Stimulated activated CD8-positive, alpha-beta memory T cell treated with anti-CD3 and anti-CD28 coated beads, Interleukin-4, amount 100 ng/mL, for 4 hours (primary cell): Measurements from ENCODE around the gene MISFA.
"Not testable (repeated sequence)": the region's sequence is repeated elsewhere in the genome, so short reads cannot be mapped to it uniquely, and the experiment has no call there.

Experiments used
- DNase-seq, 2 donors: peaks; one replicate each; pipeline ENCODE4 v3.0.0-alpha.2; 2020; ENCODE audit warnings: low read depth in 2 of 2, low spot score in 1 of 2

The MISFA gene

GRCh38 chr11:18599739-18600230, at the start of gene MISFA:
Gene MISFA, plus strand, starts transcription at chr11:18599789. Its CDS starts 140 bp downstream, at chr11:18599929.
- no peak for DNase-seq

- no peak for DNase-seq
Observed at GRCh38 chr11:18563090-18563730, 36.4 kb upstream of the MISFA start.

- no peak for DNase-seq
Observed at GRCh38 chr11:18564149-18564548, 35.4 kb upstream of the MISFA start.

- no peak for DNase-seq
Observed at GRCh38 chr11:18566406-18566805, 33.2 kb upstream of the MISFA start.

- no peak for DNase-seq
Observed at GRCh38 chr11:18567081-18567480, 32.5 kb upstream of the MISFA start.

- DNase-seq: no peak
Observed at GRCh38 chr11:18575361-18575760, 24.2 kb upstream of the MISFA start.

- no peak for DNase-seq
Observed at GRCh38 chr11:18578975-18579598, 20.5 kb upstream of the MISFA start.

- DNase-seq: no peak
Observed at GRCh38 chr11:18580113-18580766, 19.3 kb upstream of the MISFA start.

GRCh38 chr11:18581825-18582224, 17.8 kb upstream of the MISFA start:
- no peak for DNase-seq

GRCh38 chr11:18588297-18589252, 11.0 kb upstream of the MISFA start, which contains the start of gene UEVLD:
Gene UEVLD, minus strand, starts transcription at chr11:18588734. Its CDS starts 80 bp downstream, at chr11:18588654.
- DNase-seq: peak; percentile 19 to 52

- no peak for DNase-seq
Observed at GRCh38 chr11:18590571-18590970, 9.0 kb upstream of the MISFA start.

GRCh38 chr11:18594088-18594487, 5.5 kb upstream of the MISFA start:
- not testable (repeated sequence) for DNase-seq

- no peak for DNase-seq
Observed at GRCh38 chr11:18594999-18595749, 4.4 kb upstream of the MISFA start.

GRCh38 chr11:18600915-18601569, 1.5 kb downstream of the MISFA start:
- no peak for DNase-seq

- DNase-seq: no peak
Observed at GRCh38 chr11:18608376-18608775, 8.8 kb downstream of the MISFA start.

GRCh38 chr11:18611196-18611595, 11.6 kb downstream of the MISFA start:
- no peak for DNase-seq

GRCh38 chr11:18612394-18612793, 12.8 kb downstream of the MISFA start:
- DNase-seq: no peak

- DNase-seq: no peak
Observed at GRCh38 chr11:18614667-18615066, 15.1 kb downstream of the MISFA start.

GRCh38 chr11:18615628-18616392, 16.2 kb downstream of the MISFA start:
- DNase-seq: no peak
